HG03442 (cell line): Measurements from ENCODE around the gene FOSL1.

ENCODE experiments used
- ATAC-seq: cut with Tn5 transposase; IDR thresholded peaks from one replicate; pipeline ENCODE4 v1.9.1; 2021; ENCODE audit warnings: mild to moderate bottlenecking, moderate library complexity; ENCODE audit not compliant: unreplicated experiment

FOSL1 gene

DNA sequence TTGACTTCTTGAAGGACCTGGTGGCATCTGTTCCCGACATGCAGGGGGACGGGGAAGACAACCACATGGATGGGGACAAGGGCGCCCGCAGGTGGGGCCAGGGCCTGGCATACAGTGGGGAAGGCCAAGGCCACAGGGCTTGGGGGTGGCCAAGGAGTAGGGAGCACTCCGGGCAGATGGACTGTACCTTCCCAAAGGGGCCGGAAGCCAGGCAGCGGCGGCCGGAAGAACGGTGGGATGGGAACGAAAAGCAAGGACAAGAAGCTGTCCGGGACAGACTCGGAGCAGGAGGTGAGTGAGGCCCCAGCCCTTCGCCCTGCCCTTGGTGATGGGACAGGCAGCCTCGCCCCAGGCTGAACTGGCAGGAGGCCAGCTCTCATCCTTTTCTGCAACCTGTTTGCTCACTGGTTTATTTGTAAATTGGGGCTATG, 20.2 kb upstream of the FOSL1 start:
- no peak for ATAC-seq

DNA sequence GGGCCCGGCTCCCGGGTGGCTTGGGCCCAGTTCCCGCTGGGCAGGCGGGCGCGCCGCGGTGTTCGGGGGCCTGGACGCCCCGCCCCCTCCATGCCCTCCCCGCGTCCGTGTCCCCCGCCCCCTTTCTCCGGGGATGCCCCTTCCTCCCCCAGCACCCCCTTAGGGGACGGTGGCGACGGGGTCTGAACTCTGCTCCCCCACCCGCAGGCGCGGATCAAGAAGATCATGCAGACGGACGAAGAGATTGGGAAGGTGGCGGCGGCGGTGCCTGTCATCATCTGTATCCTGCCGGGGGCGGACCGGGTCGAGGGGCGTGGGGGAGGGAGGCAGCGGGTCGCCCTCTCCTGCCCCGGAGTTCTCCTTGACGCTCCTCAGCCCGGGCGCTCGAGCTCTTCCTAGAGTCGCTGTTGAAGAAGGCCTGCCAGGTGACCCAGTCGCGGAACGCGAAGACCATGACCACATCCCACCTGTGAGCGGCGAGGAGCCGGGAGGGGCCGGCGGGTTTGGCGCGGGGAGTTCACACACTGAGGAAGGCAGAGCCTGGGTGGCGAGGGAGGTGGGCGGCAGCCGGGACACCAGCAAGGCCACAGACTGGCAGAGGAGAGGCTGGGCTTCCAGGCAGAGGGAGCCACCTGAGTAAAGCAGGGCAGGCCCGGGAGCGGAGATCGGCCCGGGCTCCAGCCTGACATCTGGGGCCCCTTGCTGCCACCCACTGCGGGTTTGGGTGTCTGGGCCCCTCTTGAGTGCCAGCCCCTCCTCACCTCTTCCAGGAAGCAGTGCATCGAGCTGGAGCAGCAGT, 19.6 kb upstream of the FOSL1 start:
- ATAC-seq, result peak; percentile 44

DNA sequence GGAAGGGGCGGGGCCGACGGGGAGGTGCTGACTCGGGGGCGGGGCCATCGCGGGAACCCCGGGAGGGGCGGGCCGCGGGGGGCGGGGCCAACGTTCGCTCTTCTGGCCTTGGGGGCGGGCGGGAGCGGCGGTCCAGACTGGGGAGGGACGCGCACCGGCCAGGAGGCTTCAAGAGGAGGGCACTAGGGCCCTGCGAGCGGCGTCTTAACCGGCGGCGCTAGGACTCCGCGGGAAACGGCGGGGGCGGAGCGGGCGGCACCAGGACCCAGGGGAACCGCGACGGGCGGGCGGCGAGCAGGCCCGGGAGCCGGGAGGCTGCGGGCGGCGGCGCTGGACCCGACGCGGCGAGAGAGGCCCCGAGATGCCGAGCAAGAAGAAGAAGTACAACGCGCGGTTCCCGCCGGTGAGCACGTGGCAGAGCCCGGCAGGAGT, 19.0 kb upstream of the FOSL1 start, which contains the start of gene DRAP1:
Gene DRAP1, plus strand, starts transcription at position 286 of the 432 bp plus-strand sequence. Its CDS starts 76 bp downstream, at position 362.
- peak; percentile 79 for ATAC-seq

DNA sequence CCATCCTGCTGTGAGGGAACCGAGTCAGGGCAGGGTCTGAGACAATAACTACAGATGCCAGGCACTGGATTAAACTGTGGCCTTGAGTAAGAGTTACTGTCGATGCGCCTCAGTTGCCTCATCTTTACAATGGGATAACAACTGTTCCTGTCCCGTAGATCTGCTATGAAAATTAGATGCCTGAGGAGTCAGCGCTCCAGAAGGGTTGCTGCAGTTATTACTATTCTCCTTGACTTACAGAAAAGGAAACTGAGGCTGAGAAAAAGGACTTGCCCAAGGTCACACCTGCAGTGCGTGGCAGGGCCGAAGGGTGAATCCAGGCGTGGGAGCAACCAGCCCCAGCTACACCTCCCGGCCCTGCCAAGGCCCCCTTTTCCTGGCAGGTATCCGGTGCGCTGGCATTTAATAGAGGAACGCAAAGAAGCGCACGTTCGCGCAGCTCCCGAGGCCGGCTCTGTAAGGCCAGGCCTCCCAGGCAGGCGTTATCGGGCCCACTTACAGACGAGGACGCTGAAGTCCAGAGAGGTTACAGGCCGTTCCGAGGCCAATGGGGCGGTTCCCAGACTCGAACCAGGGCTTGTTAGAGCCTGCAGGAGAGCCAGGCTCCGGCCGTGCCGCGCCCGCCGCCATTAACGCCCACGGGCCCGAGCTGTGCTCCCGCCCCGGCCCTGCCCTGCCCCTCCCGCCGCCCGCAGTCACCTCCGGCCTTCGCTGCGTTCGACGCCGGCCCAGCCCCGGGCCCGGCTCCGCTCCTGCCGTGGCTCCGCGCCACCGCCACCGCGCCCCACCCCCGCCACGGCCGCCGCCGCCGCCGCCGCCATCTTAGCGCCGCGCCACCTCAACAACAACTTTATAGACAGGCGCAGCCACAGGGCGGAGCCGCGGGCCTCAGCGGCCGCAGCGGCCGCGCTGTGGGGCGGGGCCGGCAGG, 18.3 kb upstream of the FOSL1 start, which contains the start of gene C11orf68:
Gene C11orf68, minus strand, starts transcription at position 852 of the 930 bp plus-strand sequence. Its CDS starts 31 bp downstream, at position 821.
- peak; percentile 46 for ATAC-seq

DNA sequence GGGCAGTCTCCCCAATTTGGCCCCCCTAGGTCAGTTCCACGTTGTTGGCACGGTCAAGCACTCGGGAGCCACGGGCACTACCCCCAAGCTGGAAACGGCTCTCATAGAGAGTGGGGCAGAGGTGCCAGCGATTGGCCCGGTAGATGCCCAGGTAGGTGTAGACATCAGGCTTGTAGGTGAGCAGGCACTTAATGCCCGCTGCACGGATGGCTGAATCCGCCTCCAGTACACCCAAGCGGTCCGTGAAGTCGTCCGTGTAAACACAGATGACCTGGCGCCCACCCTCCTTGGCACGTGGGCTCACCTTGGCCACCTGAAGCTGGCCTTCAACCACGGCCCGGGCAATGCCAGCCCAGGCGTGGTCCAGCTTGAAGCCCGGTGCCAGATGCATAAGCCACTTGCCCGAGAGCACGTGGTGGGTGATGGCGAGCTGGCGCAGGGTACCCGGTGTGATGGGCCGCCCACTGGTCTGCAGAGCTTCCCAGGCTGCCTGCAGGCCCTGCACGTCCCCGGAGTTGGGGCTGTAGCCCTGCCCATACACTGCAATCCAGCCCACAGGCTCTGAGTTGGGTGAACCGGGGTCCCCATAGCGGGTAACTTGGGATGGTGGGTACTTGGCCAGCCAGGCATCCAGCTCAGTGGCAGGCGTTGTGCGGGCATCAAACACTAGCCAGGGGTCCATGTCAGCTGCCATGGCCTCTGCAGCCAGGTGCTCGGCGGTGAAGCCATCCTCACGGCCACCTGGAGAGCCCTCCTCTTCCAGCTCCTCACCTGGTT, 17.4 kb upstream of the FOSL1 start:
- ATAC-seq, result no peak

DNA sequence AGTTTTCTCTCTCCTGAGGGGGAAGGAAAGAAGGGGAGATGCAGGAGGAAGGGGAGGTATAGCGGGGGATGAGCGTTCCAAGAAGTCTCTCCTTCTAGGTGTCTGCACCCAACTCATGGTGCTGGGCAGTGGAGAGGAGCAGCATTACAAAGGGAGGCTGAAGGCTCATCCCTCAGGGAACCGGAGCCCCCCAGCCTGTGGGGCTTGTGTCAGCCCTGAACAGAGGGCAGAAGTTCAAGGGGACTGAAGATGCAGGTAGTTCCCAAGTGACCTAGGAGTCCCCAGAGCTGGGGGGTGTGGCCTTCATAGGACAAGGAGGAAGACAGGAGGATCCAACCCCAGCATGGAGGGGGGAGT, 16.9 kb upstream of the FOSL1 start:
- no peak for ATAC-seq

DNA sequence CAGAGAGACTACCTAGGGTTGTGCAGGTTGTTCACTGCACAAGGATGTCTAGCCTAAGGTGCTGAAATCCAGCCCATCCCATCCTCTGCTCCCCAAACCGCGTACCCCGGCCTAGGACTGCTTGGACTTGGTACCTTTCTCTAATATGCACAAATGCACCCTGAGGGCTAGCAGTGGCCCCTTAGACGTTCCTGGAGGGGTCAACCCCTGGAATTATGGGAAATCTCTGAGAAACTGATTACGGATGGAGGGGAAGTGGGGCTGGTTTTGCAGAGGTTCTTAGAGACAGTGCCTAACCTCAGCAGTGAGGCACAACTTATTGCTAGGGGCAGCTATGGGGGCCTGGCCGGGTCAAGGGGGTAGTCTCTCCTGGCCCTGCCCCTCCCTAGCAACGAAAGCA, 16.2 kb upstream of the FOSL1 start:
- ATAC-seq, result no peak

DNA sequence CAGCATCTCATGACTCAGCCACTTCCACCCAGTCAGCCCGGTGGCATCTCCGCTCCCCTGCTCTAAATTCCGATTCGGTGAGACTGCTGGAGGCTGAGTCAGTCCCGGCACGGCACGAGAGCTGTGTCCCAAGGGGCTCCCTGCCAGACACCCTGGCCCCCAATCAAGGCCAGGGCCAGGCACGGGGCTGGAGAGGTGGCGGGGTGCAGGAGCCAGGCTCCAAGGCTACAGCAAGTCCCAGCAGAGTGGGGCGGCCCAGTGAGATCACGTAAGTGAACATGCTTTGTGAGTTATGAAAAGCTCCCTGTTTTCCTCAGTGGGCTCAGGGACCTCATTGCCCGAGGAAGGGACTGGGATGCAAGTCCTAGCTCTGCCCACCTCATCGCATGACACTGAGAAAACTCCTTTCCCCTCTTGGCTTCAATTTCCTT, 15.6 kb upstream of the FOSL1 start:
- ATAC-seq, result no peak

DNA sequence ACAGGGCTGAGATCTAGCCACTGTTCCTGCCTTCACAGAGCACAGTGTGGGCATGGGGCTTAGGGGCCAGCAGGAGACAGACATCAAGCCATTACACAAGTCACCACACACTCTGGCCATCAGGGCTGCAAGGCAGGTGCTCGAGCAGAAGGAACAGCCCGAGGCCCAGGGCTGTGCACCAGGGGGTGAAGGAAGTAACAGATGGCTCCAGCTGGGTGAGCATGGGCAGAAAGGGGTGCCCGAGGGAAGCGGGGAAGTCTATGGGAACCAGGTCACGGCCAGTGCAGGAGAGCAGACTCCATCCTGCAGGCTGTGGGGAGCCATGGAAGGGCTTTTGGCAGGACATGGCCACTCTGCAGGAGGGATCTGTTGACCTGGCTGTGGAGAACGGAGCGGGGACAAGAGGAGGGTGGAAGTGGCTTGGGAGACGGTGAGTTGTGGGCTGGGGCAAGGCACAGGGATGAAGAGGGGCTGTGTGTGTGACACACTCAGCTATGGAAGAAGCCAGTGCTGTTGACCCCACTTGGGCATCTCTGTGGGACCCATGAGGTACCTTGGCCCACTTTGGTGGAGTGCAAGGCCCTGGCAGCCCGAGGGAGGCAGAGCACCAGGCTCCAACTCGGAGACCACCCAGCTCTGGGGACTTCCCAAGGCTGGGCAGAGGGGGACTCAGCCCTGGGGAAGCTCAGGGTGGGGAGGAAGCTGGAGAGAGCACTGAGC, 15.1 kb upstream of the FOSL1 start:
- no peak for ATAC-seq

DNA sequence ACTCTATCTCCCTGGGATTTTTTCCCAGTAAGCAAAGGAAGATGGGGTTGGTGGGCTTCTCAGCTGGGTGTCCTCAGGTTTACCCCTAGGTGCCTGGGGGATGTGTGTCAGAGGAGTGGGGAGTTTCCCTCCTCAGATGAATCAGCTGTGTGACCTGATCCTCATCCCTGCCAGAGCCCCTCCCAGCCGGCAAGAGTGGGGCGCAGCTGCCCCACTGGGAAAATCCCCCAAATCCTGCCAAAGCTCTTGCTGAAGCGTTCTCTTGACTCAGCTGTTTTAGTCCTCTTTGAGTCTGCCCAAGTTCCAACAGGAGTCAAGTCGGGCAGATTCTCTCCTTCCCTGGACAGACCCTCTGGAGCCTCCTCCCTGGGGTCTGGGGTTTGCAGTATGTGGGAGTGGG, 12.7 kb upstream of the FOSL1 start:
- no peak for ATAC-seq

DNA sequence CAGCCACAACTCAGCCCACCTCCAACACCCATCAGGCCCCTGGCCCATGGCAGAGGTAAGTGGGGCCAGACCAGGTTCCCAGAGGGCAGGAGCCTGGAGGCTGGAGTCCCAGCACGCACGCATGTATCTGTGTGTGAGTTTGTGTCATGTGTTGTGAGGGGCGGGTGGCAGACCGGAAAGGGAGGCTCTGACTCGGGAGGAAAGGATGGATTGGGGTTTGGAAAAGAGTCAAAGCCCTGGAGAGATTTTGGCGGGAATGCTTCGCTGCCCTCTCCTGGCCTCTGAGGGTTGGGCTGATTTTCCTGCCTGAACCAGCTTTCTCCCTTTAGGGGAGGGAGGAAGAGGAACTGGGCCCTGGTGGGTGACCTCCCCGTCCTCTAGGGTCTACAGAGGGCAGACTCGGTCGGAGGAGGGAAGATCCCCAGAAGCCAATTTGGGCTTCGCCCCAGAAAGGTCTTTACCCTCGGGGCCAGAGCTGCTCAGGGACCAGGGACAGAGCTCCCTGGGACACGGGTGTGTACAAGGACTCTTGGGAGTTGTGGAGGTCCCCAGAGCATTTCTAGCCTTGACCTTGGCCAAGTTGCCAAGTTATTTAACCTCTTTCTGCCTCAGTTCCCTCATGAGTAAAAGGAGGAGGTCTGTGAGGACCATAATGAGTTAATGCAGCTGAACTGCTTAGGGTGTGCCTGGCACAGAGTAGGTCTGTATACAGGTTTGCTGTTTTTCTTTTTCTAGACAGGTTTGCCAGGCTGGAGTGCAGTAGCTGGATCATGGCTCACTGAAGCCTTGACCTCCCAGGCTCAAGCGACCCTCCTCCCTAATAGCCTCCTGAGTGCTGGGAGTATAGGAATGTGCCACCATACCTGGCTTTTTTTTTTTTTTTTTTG, 11.7 kb upstream of the FOSL1 start:
- ATAC-seq, result no peak

DNA sequence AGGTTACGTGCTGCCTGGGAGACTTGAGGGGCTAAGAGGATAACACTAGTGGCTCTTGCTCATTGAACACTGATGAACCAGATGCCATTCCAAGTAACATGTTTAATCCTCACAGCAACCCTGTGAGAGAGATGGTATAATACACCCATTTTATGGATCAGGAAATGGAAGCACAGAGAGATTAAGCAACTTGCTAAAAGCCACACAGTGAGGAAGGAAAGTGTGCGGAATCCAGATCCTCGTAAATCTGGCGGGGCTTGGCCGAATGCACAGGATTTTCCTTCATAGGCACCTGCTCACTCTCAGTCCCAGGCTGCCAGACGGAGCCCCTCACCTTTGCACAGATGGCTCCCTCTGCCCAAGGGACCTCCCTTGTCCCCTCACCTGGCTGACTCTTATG, 7.7 kb upstream of the FOSL1 start:
- ATAC-seq, result no peak

DNA sequence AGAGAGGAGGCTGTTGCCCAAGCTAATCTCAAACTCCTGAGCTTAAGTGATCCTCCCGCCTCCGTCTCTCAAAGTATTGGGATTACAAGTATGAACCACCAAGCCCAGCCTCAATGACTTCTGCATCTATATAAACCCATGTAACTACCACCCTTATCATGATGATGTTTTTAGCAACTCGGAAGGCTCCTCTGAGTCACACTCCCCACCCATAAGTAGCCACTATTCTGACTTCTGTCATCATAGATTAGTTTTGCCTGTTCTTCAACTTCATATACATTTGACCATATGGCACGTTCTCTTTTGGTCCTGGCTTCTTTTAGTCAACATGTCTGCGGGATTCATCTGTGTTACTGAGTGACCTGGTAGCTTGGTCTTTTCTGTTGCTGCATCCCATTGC, 6.4 kb upstream of the FOSL1 start:
- no peak for ATAC-seq

DNA sequence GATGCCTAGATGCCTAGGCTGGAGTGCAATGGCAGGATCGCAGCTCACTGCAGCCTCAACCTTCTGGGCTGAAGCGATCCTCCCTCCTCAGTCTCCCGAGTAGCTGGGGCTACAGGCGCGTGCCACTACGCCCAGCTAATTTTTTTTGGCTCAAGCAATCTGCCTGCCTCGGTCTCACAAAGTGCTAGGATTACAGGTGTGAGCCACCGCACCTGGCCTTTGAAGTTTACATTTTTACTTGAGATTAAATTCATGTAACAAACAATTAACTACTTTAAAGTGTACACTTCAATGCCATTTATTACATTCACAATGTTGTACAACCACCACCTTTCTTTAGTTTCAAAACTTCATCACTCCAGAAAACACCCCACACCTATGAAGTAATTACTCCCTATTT, 3.5 kb upstream of the FOSL1 start:
- no peak for ATAC-seq

DNA sequence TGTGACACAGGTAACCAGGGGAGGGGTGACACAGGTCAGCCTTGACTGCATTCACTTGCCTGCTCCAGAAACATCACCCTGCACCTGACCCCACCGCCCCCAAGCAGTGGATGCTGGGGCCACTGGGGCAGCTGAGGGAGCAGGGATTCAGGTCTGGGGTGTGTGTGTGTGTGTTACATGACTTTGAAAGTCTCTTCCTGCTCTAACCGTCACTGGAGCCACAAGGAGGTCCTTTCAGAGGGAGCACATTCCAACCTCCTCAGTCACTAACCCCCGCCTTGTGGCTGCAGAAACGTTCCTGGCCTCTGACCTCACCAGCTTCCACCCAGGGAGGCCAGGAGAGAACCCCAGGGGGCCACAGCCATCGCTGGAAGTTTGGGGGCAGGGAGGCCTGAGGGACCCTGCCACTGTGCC, 2.9 kb upstream of the FOSL1 start:
- no peak for ATAC-seq

DNA sequence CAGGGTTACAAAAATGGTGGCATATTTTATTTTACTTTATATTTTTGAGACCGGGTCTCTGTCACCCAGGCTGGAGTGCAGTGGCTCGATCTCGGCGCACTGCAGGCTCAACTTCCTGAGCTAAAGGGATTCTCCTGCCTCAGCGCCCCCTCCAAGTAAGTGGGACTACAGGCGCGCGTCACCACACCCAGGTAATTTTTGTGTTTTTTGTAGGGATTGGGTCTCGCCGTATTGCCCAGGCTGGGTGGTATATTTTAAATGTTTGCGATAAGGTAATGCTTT, 652 bp upstream of the FOSL1 start:
- ATAC-seq, result no peak

DNA sequence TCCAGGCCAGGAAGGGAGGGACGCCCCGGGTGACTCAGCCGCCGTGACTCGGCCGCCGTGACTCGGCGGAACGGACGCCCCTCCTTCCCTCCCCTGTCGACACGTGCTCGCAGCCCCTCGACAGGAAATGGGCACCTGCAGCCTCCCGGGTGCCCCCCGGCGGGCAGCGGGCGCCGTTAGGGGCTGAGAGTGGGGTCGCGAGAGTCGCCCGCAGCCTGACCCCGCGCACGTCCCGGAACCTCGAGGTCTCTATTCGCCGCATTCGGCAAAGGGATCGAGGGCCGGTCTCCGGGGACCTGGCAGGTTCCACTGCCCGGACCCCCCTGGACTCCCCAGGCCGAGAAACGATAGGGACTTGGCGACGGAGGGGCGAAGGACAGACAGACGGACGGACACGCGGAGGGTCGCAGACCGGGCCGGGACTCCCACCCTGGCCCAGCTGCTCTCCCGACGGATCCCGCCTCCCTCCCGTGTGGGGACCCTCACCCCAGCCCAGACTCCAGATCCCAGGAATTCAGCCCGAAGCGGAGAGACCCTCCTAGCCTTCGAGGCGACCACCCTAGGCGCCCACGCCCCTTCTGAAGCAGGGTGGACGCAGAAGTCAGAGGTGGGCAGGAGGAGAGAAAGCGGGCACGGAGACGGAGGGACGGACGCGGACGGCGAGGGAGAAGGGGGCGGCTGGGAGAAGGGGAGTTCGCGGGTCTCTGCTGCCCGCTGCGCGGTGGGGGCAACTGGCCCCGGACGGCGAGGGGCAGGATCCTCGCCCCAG, 648 bp downstream of the FOSL1 start:
- no peak for ATAC-seq

DNA sequence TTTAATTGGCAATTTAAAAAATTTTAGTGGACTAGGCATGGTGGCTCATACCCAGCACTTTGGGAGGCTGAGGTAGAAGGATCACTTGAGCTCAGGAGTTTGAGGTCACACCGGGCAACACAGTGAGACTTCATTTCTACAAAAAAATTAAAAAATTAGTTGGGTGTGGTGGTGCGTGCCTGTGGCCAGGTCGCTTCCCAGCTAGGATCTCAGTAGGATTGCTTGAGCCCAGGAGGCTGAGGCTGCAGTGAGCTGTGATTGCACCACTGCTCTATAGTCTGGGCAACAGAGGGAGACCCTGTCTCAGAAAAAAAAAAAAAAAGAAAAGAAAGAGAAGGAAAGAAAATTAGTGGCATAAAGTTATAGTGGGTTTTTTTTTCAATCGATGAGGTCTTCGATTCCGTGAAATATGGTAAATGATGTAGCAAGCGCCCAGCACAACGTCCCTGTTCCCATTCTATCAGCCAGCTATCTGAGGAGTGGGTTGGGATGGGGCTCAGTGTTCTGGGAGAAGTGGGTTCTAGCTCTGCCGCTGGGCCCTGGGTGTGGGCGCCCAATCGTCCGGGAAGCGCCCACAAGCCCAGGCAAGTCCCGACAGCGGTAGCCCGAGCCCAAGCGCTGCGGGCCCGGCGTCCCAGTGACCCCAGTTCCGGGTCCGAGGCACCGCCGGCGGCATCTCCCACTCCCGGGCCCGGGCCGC, 1.4 kb downstream of the FOSL1 start:
- no peak for ATAC-seq
